HepG2 (cell line): ENCODE data around the gene S100A16. TPM values are rescaled to one million over a fixed set of nuclear protein-coding genes. Genes with fewer than 3 reads are reported as not detected.

ENCODE experiments used
- AKNA ChIP-seq: sonication (generic); formaldehyde crosslinking; IDR thresholded peaks from 2 replicates; pipeline ENCODE4 v1.4.0; 2020; ENCODE audit warnings: missing genetic modification reagents, borderline replicate concordance
- KLF13 ChIP-seq: sonication (generic); formaldehyde crosslinking; IDR thresholded peaks from 2 replicates; pipeline ENCODE4 v1.4.0; 2020; ENCODE audit warnings: mild to moderate bottlenecking, missing genetic modification reagents
- MAFK ChIP-seq, 2 experiments: IDR thresholded peaks in 1 of 2; conservative IDR thresholded peaks in 1 of 2; 2 replicates each; pipeline ENCODE4 v1.6.1; 2011; ENCODE audit warnings: improper control_type of control experiment in 2 of 2, low read length in 2 of 2
- NR1H2 ChIP-seq: sonication (generic); formaldehyde crosslinking; IDR thresholded peaks from 2 replicates; pipeline ENCODE4 v1.8.1; 2022; ENCODE audit warnings: low read depth, missing genetic modification reagents, borderline replicate concordance
- PITX1 ChIP-seq: sonication (generic); formaldehyde crosslinking; IDR thresholded peaks from 2 replicates; pipeline ENCODE4 v1.5.1; 2020; ENCODE audit warnings: mild to moderate bottlenecking, missing genetic modification reagents
- RFXAP ChIP-seq: sonication (generic); formaldehyde crosslinking; IDR thresholded peaks from 2 replicates; pipeline ENCODE4 v1.4.0; 2020; ENCODE audit warnings: missing genetic modification reagents, borderline replicate concordance
- SYNCRIP ChIP-seq: fragments of 200-400 bp; formaldehyde crosslinking; IDR thresholded peaks from 2 replicates; pipeline ENCODE4 v1.6.1; 2018; ENCODE audit warnings: mild to moderate bottlenecking, low read depth, low read length; ENCODE audit not compliant: insufficient read depth
- TRIM24 ChIP-seq: sonication (generic); formaldehyde crosslinking; IDR thresholded peaks from 2 replicates; pipeline ENCODE4 v1.8.0; 2022; ENCODE audit warnings: mild to moderate bottlenecking, missing genetic modification reagents
- UBTF ChIP-seq: sonication (generic); formaldehyde crosslinking; IDR thresholded peaks from 2 replicates; pipeline ENCODE4 v1.4.0; 2020; ENCODE audit warnings: mild to moderate bottlenecking, missing genetic modification reagents
- ZNF253 ChIP-seq: sonication (generic); formaldehyde crosslinking; IDR thresholded peaks from 2 replicates; pipeline ENCODE4 v1.8.0; 2022; ENCODE audit warnings: mild to moderate bottlenecking, missing genetic modification reagents, borderline replicate concordance
- ZNF501 ChIP-seq: sonication (generic); formaldehyde crosslinking; IDR thresholded peaks from 2 replicates; pipeline ENCODE4 v1.5.1; 2020; ENCODE audit warnings: mild to moderate bottlenecking, moderate library complexity, missing genetic modification reagents
- ZNF558 ChIP-seq: sonication (generic); formaldehyde crosslinking; IDR thresholded peaks from 2 replicates; pipeline ENCODE4 v1.9.0; 2022; ENCODE audit warnings: mild to moderate bottlenecking, missing genetic modification reagents, borderline replicate concordance
- ZNF781 ChIP-seq: sonication (generic); formaldehyde crosslinking; IDR thresholded peaks from 2 replicates; pipeline ENCODE4 v1.5.1; 2020; ENCODE audit warnings: borderline replicate concordance, mild to moderate bottlenecking, missing genetic modification reagents; ENCODE audit errors: not compliant biosample characterization
- ZNF792 ChIP-seq: IDR thresholded peaks from 2 replicates; pipeline ENCODE4 v1.6.1; 2016
- ZSCAN9 ChIP-seq: IDR thresholded peaks from 2 replicates; pipeline ENCODE4 v1.6.1; 2016; ENCODE audit warnings: borderline replicate concordance
- polyA plus RNA-seq, 8 experiments: library from polyadenylated mRNA; depleted of rRNA in 3 of 8; stranded (reverse) in 7 of 8; unstranded in 1 of 8; fragments of >200 nt; fragmentation: Illumina TruSeq in 4 of 8; extraction: Trizol in 4 of 8; gene quantifications; 2 replicates each; pipeline versions ENCODE4 v1.2.1 to v1.2.3, GENCODE V29; 2011 to 2016; ENCODE audit warnings: low read depth in 4 of 8, missing spikeins in 1 of 8, mixed read lengths in 1 of 8; ENCODE audit not compliant: insufficient read depth in 1 of 8
- total RNA-seq, 5 experiments: library from RNA; depleted of rRNA; stranded (reverse); fragments of >200 nt; fragmentation: Illumina TruSeq; extraction: Trizol; gene quantifications; 2 replicates each; pipeline ENCODE4 v1.2.3, GENCODE V29; 2016; ENCODE audit warnings: low read depth in 1 of 5
- TF ChIP-seq, protein P1 (sequence below): sonication (generic); formaldehyde crosslinking; IDR thresholded peaks from 2 replicates; pipeline ENCODE4 v1.4.0; 2020; ENCODE audit warnings: missing genetic modification reagents; ENCODE audit errors: not compliant biosample characterization
- TF ChIP-seq, protein P2 (sequence below): sonication (generic); formaldehyde crosslinking; IDR thresholded peaks from 2 replicates; pipeline ENCODE4 v1.4.0; 2020; ENCODE audit warnings: missing genetic modification reagents

S100A16 gene
- total and polyA plus RNA-seq, 2 of the 13 experiments (the other 11 are each of a cell fraction or from before 2014, with no cell fraction given): 46.0 to 195 TPM

DNA sequence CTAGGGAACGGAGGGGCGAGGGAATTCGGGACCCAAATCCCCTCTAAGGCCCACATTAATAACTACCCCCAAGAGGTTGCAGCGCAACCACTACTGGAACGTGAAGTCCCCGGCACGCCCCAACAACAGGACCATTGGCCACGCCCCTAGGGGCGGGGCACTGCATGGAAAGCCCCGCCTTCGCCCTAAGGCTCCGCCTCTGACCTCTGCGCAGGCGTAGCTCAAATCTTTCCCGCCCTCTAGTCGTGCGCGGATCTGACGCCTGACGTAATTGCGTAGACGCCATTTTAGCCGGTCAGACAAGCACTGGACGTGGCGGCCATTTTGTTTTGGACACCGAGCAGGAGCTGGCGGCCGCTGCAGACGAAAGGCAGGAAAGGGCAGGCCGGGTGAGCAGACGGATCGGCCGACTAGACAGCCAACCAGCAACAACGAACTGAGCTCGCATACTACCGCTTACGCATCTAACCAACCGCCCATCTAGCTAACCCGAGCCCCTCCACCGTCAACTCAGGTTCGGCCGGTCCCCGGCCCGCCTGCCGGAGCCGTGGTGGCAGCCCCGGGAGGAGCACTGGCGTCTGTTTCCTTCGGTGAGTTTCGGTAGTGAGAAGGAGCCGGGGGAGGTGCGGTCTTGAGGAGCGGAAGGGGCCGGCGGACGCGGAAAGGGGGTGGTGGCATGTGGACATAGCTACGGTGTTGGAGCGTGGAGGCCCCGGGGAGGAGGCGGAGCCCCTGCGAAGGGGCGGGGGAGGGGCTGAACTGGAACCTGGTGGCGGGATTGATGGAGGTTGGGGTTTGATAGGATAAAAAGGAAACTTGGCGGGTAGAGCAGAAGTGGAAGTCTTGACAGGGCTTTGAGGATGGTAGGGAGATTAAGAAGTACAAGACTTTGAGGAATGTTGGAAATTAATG, 21.1 kb upstream of the S100A16 start, which contains the start of gene CHTOP (continued):
- TF ChIP-seq TRIM24 (CRISPR knock-in tag) (no peak), ZNF781 (peak; percentile 75), MAFK (conservative IDR thresholded peaks at IDR 0.05 in 1 of 2, IDR thresholded peaks at IDR 0.05 in 1 of 2; ENCODE audit: low read length in 2 of 2) (no peak), ZNF253 (no peak), ZNF558 (CRISPR knock-in tag) (no peak), UBTF (CRISPR knock-in tag) (peak; percentile 86), AKNA (CRISPR knock-in tag) (no peak), ZNF792 (CRISPR knock-in tag) (peak; percentile 51; the same call in 1 of the 2 replicates), PITX1 (CRISPR knock-in tag) (peak; percentile 45; the same call in 1 of the 2 replicates), SYNCRIP (no peak), ZNF501 (CRISPR knock-in tag) (peak; percentile 96), NR1H2 (CRISPR knock-in tag) (no peak), ZSCAN9 (CRISPR knock-in tag) (peak; percentile 81), KLF13 (CRISPR knock-in tag) (no peak), RFXAP (CRISPR knock-in tag) (peak; percentile 66; the same call in 1 of the 2 replicates)
- TF ChIP-seq, protein P1, sequence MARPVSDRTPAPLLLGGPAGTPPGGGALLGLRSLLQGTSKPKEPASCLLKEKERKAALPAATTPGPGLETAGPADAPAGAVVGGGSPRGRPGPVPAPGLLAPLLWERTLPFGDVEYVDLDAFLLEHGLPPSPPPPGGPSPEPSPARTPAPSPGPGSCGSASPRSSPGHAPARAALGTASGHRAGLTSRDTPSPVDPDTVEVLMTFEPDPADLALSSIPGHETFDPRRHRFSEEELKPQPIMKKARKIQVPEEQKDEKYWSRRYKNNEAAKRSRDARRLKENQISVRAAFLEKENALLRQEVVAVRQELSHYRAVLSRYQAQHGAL (CRISPR knock-in tag): no peak
- TF ChIP-seq, protein P2, sequence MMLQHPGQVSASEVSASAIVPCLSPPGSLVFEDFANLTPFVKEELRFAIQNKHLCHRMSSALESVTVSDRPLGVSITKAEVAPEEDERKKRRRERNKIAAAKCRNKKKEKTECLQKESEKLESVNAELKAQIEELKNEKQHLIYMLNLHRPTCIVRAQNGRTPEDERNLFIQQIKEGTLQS (CRISPR knock-in tag): peak; percentile 12; the same call in 1 of the 2 replicates
